Panc1 (cell line): ENCODE measurements around the gene CDHR2. TPM values are rescaled to one million over a fixed set of nuclear protein-coding genes. Genes with fewer than 3 reads are reported as not detected.

Source experiments
- ATAC-seq: fragments of 200-7000 bp; cut with Tn5 transposase; 2 replicates; pipeline ENCODE4 v1.9.1; 2020; ENCODE audit warnings: mild to moderate bottlenecking, moderate library complexity
- BruUV-seq: library from RNA; stranded (reverse); fragments of 400-500 nt; replicated peaks from 2 replicates; lab custom pipeline; 2021; lab: Mats Ljungman, UMichigan
- CTCF ChIA-PET: fragments of 300-600 bp; sonication (Branson Sonifier 250); formaldehyde crosslinking; loops from one replicate; lab custom pipeline; 2022; ENCODE audit warnings: antibody characterized with exemption; lab: Charles Lee
- POLR2A ChIA-PET: fragments of 300-600 bp; sonication (Branson Sonifier 250); formaldehyde crosslinking; loops from one replicate; lab custom pipeline; 2022; ENCODE audit warnings: antibody characterized with exemption; lab: Charles Lee
- DNase-seq: peaks from one replicate; pipeline ENCODE4 v3.0.0-alpha.2; 2010; ENCODE audit warnings: low read depth, low spot score
- H3K27ac ChIP-seq: 2 replicates; pipeline ENCODE4 v1.5.1; 2011; ENCODE audit warnings: mild to moderate bottlenecking, low read length, inconsistent platforms
- H3K27me3 ChIP-seq: fragments of 200-500 bp; sonication (Bioruptor generic); 2 replicates; pipeline ENCODE4 v1.6.0; 2014; ENCODE audit warnings: low read length, inconsistent platforms; ENCODE audit not compliant: control insufficient read depth, insufficient read depth
- H3K36me3 ChIP-seq: fragments of 200-500 bp; sonication (Bioruptor generic); 2 replicates; pipeline ENCODE4 v1.5.1; 2014; ENCODE audit warnings: inconsistent platforms, mild to moderate bottlenecking, low read length, moderate library complexity; ENCODE audit not compliant: control insufficient read depth, insufficient read depth
- H3K4me1 ChIP-seq: 2 replicates; pipeline ENCODE4 v1.5.1; 2011; ENCODE audit warnings: inconsistent platforms, mild to moderate bottlenecking, low read length, moderate library complexity; ENCODE audit not compliant: control insufficient read depth, insufficient read depth
- H3K4me3 ChIP-seq, 2 experiments: 2 replicates each; pipeline ENCODE4 v1.5.1; 2011 to 2012; ENCODE audit warnings: low read depth in 2 of 2, low read length in 2 of 2, mild to moderate bottlenecking in 2 of 2, inconsistent platforms in 1 of 2, moderate library complexity in 1 of 2
- H3K9me3 ChIP-seq: fragments of 200-500 bp; sonication (Bioruptor generic); 2 replicates; pipeline ENCODE4 v1.5.1; 2014; ENCODE audit warnings: low read depth, mild to moderate bottlenecking, inconsistent platforms, low read length, moderate library complexity; ENCODE audit not compliant: control insufficient read depth, insufficient read depth
- POLR2AphosphoS5 ChIP-seq: IDR thresholded peaks from 2 replicates; pipeline ENCODE4 v1.6.1; 2012; ENCODE audit warnings: mild to moderate bottlenecking, low read depth, low read length, moderate library complexity
- SIN3A ChIP-seq: IDR thresholded peaks from 2 replicates; pipeline ENCODE4 v1.6.1; 2012; ENCODE audit warnings: low read depth, mild to moderate bottlenecking, low read length, moderate library complexity, borderline replicate concordance; ENCODE audit not compliant: insufficient read depth
- TCF7L2 ChIP-seq: IDR thresholded peaks from 2 replicates; pipeline ENCODE4 v1.6.1; 2011; ENCODE audit warnings: mild to moderate bottlenecking, low read depth, low read length, inconsistent platforms
- in situ Hi-C: cut with HindIII; loops from 2 replicates; pipeline ENCODE4 v1.10.0; 2016; ENCODE audit warnings: low sequenced_read_pairs, low pct_unique_long_range_greater_than_20kb
- intact Hi-C: fragments of 100-400 bp; cut with micrococcal nuclease; formaldehyde crosslinking; loops from one replicate; pipeline ENCODE4 v1.10.0; 2022; ENCODE audit not compliant: unreplicated experiment
- total RNA-seq: library from RNA; stranded (reverse); gene quantifications from one replicate; pipeline ENCODE4 v1.2.1, GENCODE V29; 2021; ENCODE audit not compliant: unreplicated experiment
- TF ChIP-seq, protein P1 (sequence below): fragments of 450-650 bp; IDR thresholded peaks from 2 replicates; pipeline ENCODE4 v1.5.1; 2017; ENCODE audit warnings: mild to moderate bottlenecking
- TF ChIP-seq, protein P2 (sequence below), 2 experiments: IDR thresholded peaks; 2 replicates each; pipeline ENCODE4 v1.6.1; 2011 to 2012; ENCODE audit warnings: low read depth in 2 of 2, control low read depth in 1 of 2, low read length in 1 of 2, mild to moderate bottlenecking in 1 of 2, moderate library complexity in 1 of 2; ENCODE audit not compliant: insufficient read depth in 1 of 2

The CDHR2 gene
- total RNA-seq, 1 experiment from 2014 or later = 0.72 TPM

DNA sequence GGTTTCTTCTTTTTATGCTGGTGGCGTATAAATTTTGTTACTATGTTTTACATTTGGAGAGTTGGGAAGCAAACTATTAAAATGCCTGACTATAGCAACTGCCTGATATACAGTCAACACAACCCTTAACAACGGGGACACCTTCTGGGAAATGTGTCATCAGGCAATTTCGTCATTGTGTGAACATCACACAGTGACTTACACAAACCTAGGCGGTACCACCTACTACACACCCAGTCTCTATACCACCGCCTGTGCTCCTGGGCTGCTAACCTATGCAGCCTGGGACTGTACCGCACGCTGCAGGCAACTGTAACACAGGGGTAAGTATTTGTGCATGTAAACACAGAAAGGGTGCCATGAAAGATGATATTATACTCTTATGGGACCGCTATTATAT lies 1.3 kb upstream of the CDHR2 start:
- ATAC-seq (no peak), DNase-seq (no peak)
- peaks cover 16% of the 10 kb centered on the region for H3K4me1 ChIP-seq
- no TSS peak for BruUV-seq
- TF ChIP-seq POLR2AphosphoS5 = no peak
- TF ChIP-seq, protein P1, sequence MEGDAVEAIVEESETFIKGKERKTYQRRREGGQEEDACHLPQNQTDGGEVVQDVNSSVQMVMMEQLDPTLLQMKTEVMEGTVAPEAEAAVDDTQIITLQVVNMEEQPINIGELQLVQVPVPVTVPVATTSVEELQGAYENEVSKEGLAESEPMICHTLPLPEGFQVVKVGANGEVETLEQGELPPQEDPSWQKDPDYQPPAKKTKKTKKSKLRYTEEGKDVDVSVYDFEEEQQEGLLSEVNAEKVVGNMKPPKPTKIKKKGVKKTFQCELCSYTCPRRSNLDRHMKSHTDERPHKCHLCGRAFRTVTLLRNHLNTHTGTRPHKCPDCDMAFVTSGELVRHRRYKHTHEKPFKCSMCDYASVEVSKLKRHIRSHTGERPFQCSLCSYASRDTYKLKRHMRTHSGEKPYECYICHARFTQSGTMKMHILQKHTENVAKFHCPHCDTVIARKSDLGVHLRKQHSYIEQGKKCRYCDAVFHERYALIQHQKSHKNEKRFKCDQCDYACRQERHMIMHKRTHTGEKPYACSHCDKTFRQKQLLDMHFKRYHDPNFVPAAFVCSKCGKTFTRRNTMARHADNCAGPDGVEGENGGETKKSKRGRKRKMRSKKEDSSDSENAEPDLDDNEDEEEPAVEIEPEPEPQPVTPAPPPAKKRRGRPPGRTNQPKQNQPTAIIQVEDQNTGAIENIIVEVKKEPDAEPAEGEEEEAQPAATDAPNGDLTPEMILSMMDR = no peak
- TF ChIP-seq, protein P2, sequence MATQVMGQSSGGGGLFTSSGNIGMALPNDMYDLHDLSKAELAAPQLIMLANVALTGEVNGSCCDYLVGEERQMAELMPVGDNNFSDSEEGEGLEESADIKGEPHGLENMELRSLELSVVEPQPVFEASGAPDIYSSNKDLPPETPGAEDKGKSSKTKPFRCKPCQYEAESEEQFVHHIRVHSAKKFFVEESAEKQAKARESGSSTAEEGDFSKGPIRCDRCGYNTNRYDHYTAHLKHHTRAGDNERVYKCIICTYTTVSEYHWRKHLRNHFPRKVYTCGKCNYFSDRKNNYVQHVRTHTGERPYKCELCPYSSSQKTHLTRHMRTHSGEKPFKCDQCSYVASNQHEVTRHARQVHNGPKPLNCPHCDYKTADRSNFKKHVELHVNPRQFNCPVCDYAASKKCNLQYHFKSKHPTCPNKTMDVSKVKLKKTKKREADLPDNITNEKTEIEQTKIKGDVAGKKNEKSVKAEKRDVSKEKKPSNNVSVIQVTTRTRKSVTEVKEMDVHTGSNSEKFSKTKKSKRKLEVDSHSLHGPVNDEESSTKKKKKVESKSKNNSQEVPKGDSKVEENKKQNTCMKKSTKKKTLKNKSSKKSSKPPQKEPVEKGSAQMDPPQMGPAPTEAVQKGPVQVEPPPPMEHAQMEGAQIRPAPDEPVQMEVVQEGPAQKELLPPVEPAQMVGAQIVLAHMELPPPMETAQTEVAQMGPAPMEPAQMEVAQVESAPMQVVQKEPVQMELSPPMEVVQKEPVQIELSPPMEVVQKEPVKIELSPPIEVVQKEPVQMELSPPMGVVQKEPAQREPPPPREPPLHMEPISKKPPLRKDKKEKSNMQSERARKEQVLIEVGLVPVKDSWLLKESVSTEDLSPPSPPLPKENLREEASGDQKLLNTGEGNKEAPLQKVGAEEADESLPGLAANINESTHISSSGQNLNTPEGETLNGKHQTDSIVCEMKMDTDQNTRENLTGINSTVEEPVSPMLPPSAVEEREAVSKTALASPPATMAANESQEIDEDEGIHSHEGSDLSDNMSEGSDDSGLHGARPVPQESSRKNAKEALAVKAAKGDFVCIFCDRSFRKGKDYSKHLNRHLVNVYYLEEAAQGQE (IDR thresholded peaks at IDR 0.05; ENCODE audit: insufficient read depth in 1 of 2, low read depth in 2 of 2, low read length in 1 of 2) = no peak
- no peak for TF ChIP-seq SIN3A
- no peak for TF ChIP-seq TCF7L2
- no peaks in the 10 kb centered on the region for H3K27me3 ChIP-seq
- intact Hi-C loops = no loop called here
- ChIA-PET CTCF (no interaction called here), POLR2A (no interaction called here)
- H3K27ac ChIP-seq = no peak overlapping the region
- H3K36me3 ChIP-seq = no peaks in the 10 kb centered on the region
- H3K9me3 ChIP-seq = no peaks in the 10 kb centered on the region
- H3K4me3 ChIP-seq = no peak overlapping the region
- in situ Hi-C loops = no loop called here

DNA sequence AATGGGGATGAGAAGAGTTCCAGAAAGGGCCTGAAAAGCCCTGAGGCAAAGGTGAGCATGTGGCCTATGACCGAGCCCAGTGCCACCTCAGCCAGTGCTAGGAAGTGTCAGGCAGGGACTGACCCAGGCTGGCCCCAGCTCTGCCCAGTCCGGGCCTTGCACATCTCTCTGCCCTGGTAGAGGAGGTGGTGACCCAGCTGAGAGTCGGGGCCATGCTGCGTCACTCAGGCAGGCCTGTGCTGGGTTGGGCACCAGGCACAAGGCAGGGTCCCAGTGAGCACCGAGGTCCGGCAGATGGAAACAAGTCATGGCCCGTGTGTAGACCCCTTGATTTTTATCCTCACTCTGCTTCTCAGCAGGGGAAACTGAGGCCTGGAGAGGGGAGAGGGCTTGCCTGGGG lies 729 bp downstream of the CDHR2 start:
- intact Hi-C loops = no loop called here
- ChIA-PET POLR2A (interaction anchor here (0.5 kb wide), 1 partner anchor 8 kb away, joined by 3 read pairs; no protein-coding TSS in a partner anchor), CTCF (interaction anchor here (0.6 kb wide), 1 partner anchor 121 kb away, joined by 15 read pairs; no protein-coding TSS in a partner anchor)
- TF ChIP-seq SIN3A (no peak), POLR2AphosphoS5 (no peak), TCF7L2 (no peak)
- TF ChIP-seq, protein P1 = no peak
- TF ChIP-seq, protein P2 (IDR thresholded peaks at IDR 0.05; ENCODE audit: insufficient read depth in 1 of 2, low read depth in 2 of 2, low read length in 1 of 2) = no peak
- peaks cover 25% of the 10 kb centered on the region for H3K4me1 ChIP-seq
- no TSS peak for BruUV-seq
- H3K4me3 ChIP-seq = no peak overlapping the region
- no peaks in the 10 kb centered on the region for H3K27me3 ChIP-seq
- in situ Hi-C loops = no loop called here
- H3K27ac ChIP-seq = peak overlapping the region; percentile 15; the same call in 1 of the 2 replicates
- no peaks in the 10 kb centered on the region for H3K9me3 ChIP-seq
- ATAC-seq = peak; percentile 39
- DNase-seq = no peak
- H3K36me3 ChIP-seq = no peaks in the 10 kb centered on the region
